IPS-15b (cell line): Measurements from ENCODE around the gene NSD2.
A peak's percentile ranks its signal among the peaks of the same experiment; 100 is the strongest.

Source experiments
- H3K27me3 ChIP-seq: one replicate; pipeline ENCODE4 v1.6.1; 2013; ENCODE audit warnings: low read length; ENCODE audit not compliant: control insufficient read depth, insufficient read depth
- H3K36me3 ChIP-seq: one replicate; pipeline ENCODE4 v1.6.1; 2013; ENCODE audit warnings: low read length; ENCODE audit not compliant: control insufficient read depth, insufficient read depth
- H3K4me1 ChIP-seq: one replicate; pipeline ENCODE4 v1.6.1; 2013; ENCODE audit warnings: mild to moderate bottlenecking, low read length; ENCODE audit not compliant: control insufficient read depth, insufficient read depth
- H3K4me3 ChIP-seq: one replicate; pipeline ENCODE4 v1.5.1; 2013; ENCODE audit warnings: low read depth, low read length
- H3K9ac ChIP-seq: one replicate; pipeline ENCODE4 v1.6.1; 2013; ENCODE audit warnings: low read depth, mild to moderate bottlenecking, low read length
- H3K9me3 ChIP-seq: one replicate; pipeline ENCODE4 v1.6.1; 2013; ENCODE audit warnings: mild to moderate bottlenecking, low read length; ENCODE audit not compliant: control insufficient read depth, insufficient read depth

Gene NSD2

GRCh38 chr4:1870578-1871443 lies at the start of gene NSD2:
NSD2 (plus strand) TSS chr4:1871393; CDS start chr4:1900655, 29,262 bp downstream.
- Histone ChIP-seq H3K27me3 (peaks cover 38% of the 10 kb centered on the region), H3K9me3 (no peaks in the 10 kb centered on the region), H3K36me3 (no peaks in the 10 kb centered on the region), H3K4me1 (peaks cover 5% of the 10 kb centered on the region), H3K9ac (peak within 1 kb of the TSS; percentile 85), H3K4me3 (peak within 1 kb of the TSS; percentile 75)

- Histone ChIP-seq H3K36me3 (peaks cover 44% of the 10 kb centered on the region), H3K4me1 (no peaks in the 10 kb centered on the region), H3K9me3 (no peaks in the 10 kb centered on the region), H3K9ac (no peak overlapping the region), H3K27me3 (no peaks in the 10 kb centered on the region), H3K4me3 (no peak overlapping the region)
Measured at GRCh38 chr4:1821679-1822567, 49.3 kb upstream of the NSD2 start.

GRCh38 chr4:1822568-1823544 lies 48.3 kb upstream of the NSD2 start:
- Histone ChIP-seq H3K4me1 (no peaks in the 10 kb centered on the region), H3K9ac (no peak overlapping the region), H3K27me3 (no peaks in the 10 kb centered on the region), H3K4me3 (no peak overlapping the region), H3K9me3 (no peaks in the 10 kb centered on the region), H3K36me3 (peaks cover 44% of the 10 kb centered on the region)

GRCh38 chr4:1823545-1823932 lies 47.7 kb upstream of the NSD2 start:
- no peak overlapping the region for H3K9ac ChIP-seq
- no peaks in the 10 kb centered on the region for H3K27me3 ChIP-seq
- H3K36me3 ChIP-seq: peaks cover 44% of the 10 kb centered on the region
- H3K9me3 ChIP-seq: no peaks in the 10 kb centered on the region
- no peaks in the 10 kb centered on the region for H3K4me1 ChIP-seq
- no peak overlapping the region for H3K4me3 ChIP-seq

- Histone ChIP-seq H3K9me3 (no peaks in the 10 kb centered on the region), H3K4me1 (peaks cover 2% of the 10 kb centered on the region), H3K9ac (no peak overlapping the region), H3K36me3 (peaks cover 40% of the 10 kb centered on the region), H3K4me3 (no peak overlapping the region), H3K27me3 (no peaks in the 10 kb centered on the region)
Measured at GRCh38 chr4:1824746-1825145, 46.4 kb upstream of the NSD2 start.

GRCh38 chr4:1825326-1825725 lies 45.9 kb upstream of the NSD2 start:
- H3K4me3 ChIP-seq: no peak overlapping the region
- no peaks in the 10 kb centered on the region for H3K27me3 ChIP-seq
- H3K9me3 ChIP-seq: no peaks in the 10 kb centered on the region
- peaks cover 3% of the 10 kb centered on the region for H3K4me1 ChIP-seq
- peaks cover 38% of the 10 kb centered on the region for H3K36me3 ChIP-seq
- H3K9ac ChIP-seq: no peak overlapping the region

- Histone ChIP-seq H3K9ac (no peak overlapping the region), H3K27me3 (no peaks in the 10 kb centered on the region), H3K4me1 (peaks cover 3% of the 10 kb centered on the region), H3K36me3 (peaks cover 51% of the 10 kb centered on the region), H3K9me3 (no peaks in the 10 kb centered on the region), H3K4me3 (no peak overlapping the region)
Measured at GRCh38 chr4:1826531-1827350, 44.5 kb upstream of the NSD2 start.

GRCh38 chr4:1830234-1830633 lies 41.0 kb upstream of the NSD2 start:
- H3K4me1 ChIP-seq: peaks cover 3% of the 10 kb centered on the region
- peaks cover 55% of the 10 kb centered on the region for H3K36me3 ChIP-seq
- H3K9ac ChIP-seq: no peak overlapping the region
- no peak overlapping the region for H3K4me3 ChIP-seq
- H3K9me3 ChIP-seq: no peaks in the 10 kb centered on the region
- no peaks in the 10 kb centered on the region for H3K27me3 ChIP-seq

- no peaks in the 10 kb centered on the region for H3K9me3 ChIP-seq
- peaks cover 3% of the 10 kb centered on the region for H3K4me1 ChIP-seq
- H3K9ac ChIP-seq: no peak overlapping the region
- peaks cover 53% of the 10 kb centered on the region for H3K36me3 ChIP-seq
- no peak overlapping the region for H3K4me3 ChIP-seq
- no peaks in the 10 kb centered on the region for H3K27me3 ChIP-seq
Measured at GRCh38 chr4:1830642-1831228, 40.5 kb upstream of the NSD2 start.

GRCh38 chr4:1831331-1831730 lies 39.9 kb upstream of the NSD2 start:
- Histone ChIP-seq H3K4me1 (peaks cover 3% of the 10 kb centered on the region), H3K4me3 (no peak overlapping the region), H3K27me3 (no peaks in the 10 kb centered on the region), H3K9me3 (no peaks in the 10 kb centered on the region), H3K36me3 (peaks cover 49% of the 10 kb centered on the region), H3K9ac (no peak overlapping the region)
